Vagina (tissue), 2 donors: ENCODE measurements around the gene CASQ1. TPM values are rescaled to one million over a fixed set of nuclear protein-coding genes. Genes with fewer than 3 reads are reported as not detected.

ENCODE experiments used
- DNase-seq, 2 donors: peaks; one replicate each; pipeline ENCODE4 v3.0.0-alpha.2; 2017; ENCODE audit errors: extremely low spot score in 2 of 2
- H3K27ac ChIP-seq: fragments of 200-600 bp; sonication (generic); one replicate; pipeline ENCODE4 v1.5.1; 2019
- H3K27me3 ChIP-seq: fragments of 200-600 bp; sonication (generic); one replicate; pipeline ENCODE4 v1.5.1; 2019
- H3K36me3 ChIP-seq, 2 donors: fragments of 200-600 bp; sonication (generic); one replicate each; pipeline ENCODE4 v1.5.1; 2017 to 2019
- H3K4me1 ChIP-seq: fragments of 200-600 bp; sonication (generic); one replicate; pipeline ENCODE4 v1.5.1; 2019
- H3K4me3 ChIP-seq, 2 donors: fragments of 200-600 bp; sonication (generic); 1 replicate in 1 of 2; 2 replicates in 1 of 2; pipeline ENCODE4 v1.5.1; 2016 to 2019
- H3K9me3 ChIP-seq: fragments of 200-600 bp; sonication (generic); one replicate; pipeline ENCODE4 v1.5.1; 2019
- CTCF ChIP-seq, 3 experiments: fragments of 450-650 bp in 2 of 3; fragments of 200-600 bp in 1 of 3; sonication (generic) in 1 of 3; IDR thresholded peaks; one replicate each; pipeline ENCODE4 v1.5.1; 2017 to 2019; ENCODE audit warnings: antibody characterized with exemption in 3 of 3, mild to moderate bottlenecking in 2 of 3, moderate library complexity in 2 of 3
- POLR2A ChIP-seq, 2 donors: fragments of 450-650 bp; IDR thresholded peaks; one replicate each; pipeline ENCODE4 v1.6.1; 2017; ENCODE audit warnings: antibody characterized with exemption in 2 of 2, mild to moderate bottlenecking in 2 of 2, moderate library complexity in 2 of 2
- POLR2AphosphoS5 ChIP-seq, 2 donors: sonication (generic); formaldehyde crosslinking; IDR thresholded peaks; one replicate each; pipeline ENCODE4 v1.9.0; 2017; ENCODE audit warnings: antibody characterized with exemption in 2 of 2, mild to moderate bottlenecking in 2 of 2, low read depth in 1 of 2; ENCODE audit not compliant: insufficient read depth in 1 of 2
- intact Hi-C: fragments of 100-400 bp; cut with DNase I; formaldehyde crosslinking; loops from one replicate; pipeline ENCODE4 v1.15.1; 2023
- total RNA-seq: library from RNA; depleted of rRNA; stranded (reverse); fragments of >200 nt; gene quantifications from one replicate; pipeline ENCODE4 v1.2.3, GENCODE V29; 2016

Gene CASQ1
- total RNA-seq, 1 donor from 2014 or later, result not detected

GRCh38 chr1:160247053-160247452, 56.7 kb downstream of the CASQ1 start:
- H3K27me3 ChIP-seq, result no peaks in the 10 kb centered on the region
- no peak for TF ChIP-seq CTCF (IDR thresholded peaks at IDR 0.05)
- TF ChIP-seq POLR2AphosphoS5 (IDR thresholded peaks at IDR 0.05; ENCODE audit: insufficient read depth in 1 of 2, low read depth in 1 of 2), result no peak
- no peak for TF ChIP-seq POLR2A (IDR thresholded peaks at IDR 0.05)
- H3K36me3 ChIP-seq, result peaks cover 0 to 7% of the 10 kb centered on the region in 2 donors
- intact Hi-C loops, result no loop called here
- no peak overlapping the region for H3K27ac ChIP-seq
- peaks cover 12% of the 10 kb centered on the region for H3K4me1 ChIP-seq
- no peaks in the 10 kb centered on the region for H3K9me3 ChIP-seq
- DNase-seq, result no peak
- no peak overlapping the region for H3K4me3 ChIP-seq

- Histone ChIP-seq H3K36me3 (no peaks in the 10 kb centered on the region), H3K4me1 (peaks cover 16% of the 10 kb centered on the region), H3K27ac (peak overlapping the region; percentile 27)
Observed at GRCh38 chr1:160251011-160251410, 60.6 kb downstream of the CASQ1 start.

More at GRCh38 chr1:160251011-160251410, 60.6 kb downstream of the CASQ1 start:
- no peak for DNase-seq
- intact Hi-C loops, result loop anchor here (10.0 kb wide), 1 partner anchor 46 kb away; the partner anchor contains the start of gene PEA15
- Histone ChIP-seq H3K4me3 (no peak overlapping the region), H3K27me3 (no peaks in the 10 kb centered on the region), H3K9me3 (no peaks in the 10 kb centered on the region)
- TF ChIP-seq POLR2A (IDR thresholded peaks at IDR 0.05) (no peak), POLR2AphosphoS5 (IDR thresholded peaks at IDR 0.05; ENCODE audit: insufficient read depth in 1 of 2, low read depth in 1 of 2) (no peak), CTCF (IDR thresholded peaks at IDR 0.05) (no peak)

Other genes with a start within 250 kb of the CASQ1 start
- gene IGSF9, start 245.0 kb upstream of the CASQ1 start, total RNA-seq, result 5.6 TPM
- gene SLAMF9, start 236.3 kb upstream of the CASQ1 start, total RNA-seq, result not detected
- gene PIGM, start 158.6 kb upstream of the CASQ1 start, total RNA-seq, result 2.7 TPM
- gene KCNJ10, start 120.4 kb upstream of the CASQ1 start, total RNA-seq, result not detected
- gene KCNJ9, start 109.0 kb upstream of the CASQ1 start, total RNA-seq, result not detected
- gene IGSF8, start 92.0 kb upstream of the CASQ1 start, total RNA-seq, result 21.6 TPM
- gene ATP1A2, start 74.8 kb upstream of the CASQ1 start, total RNA-seq, result 11.0 TPM
- gene ATP1A4, start 39.0 kb upstream of the CASQ1 start, total RNA-seq, result not detected
- 89.1 TPM for gene PEA15, start 14.8 kb downstream of the CASQ1 start, total RNA-seq
- 145 TPM for gene DCAF8, start 72.0 kb downstream of the CASQ1 start, total RNA-seq
- gene PEX19, start 94.6 kb downstream of the CASQ1 start, total RNA-seq, result 47.9 TPM
- 106 TPM for gene COPA, start 152.7 kb downstream of the CASQ1 start, total RNA-seq
- gene NCSTN, start 152.8 kb downstream of the CASQ1 start, total RNA-seq, result 50.6 TPM
- gene NHLH1, start 176.5 kb downstream of the CASQ1 start, total RNA-seq, result not detected
- gene VANGL2, start 210.0 kb downstream of the CASQ1 start, total RNA-seq, result 11.0 TPM